ENCODE data around the gene COL12A1. TPM values are rescaled to one million over a fixed set of nuclear protein-coding genes. Genes with fewer than 3 reads are reported as not detected.
A peak's percentile ranks its signal among the peaks of the same experiment; 100 is the strongest.

The COL12A1 gene
- total RNA-seq, 1 donor, result 1,591 TPM

DNA sequence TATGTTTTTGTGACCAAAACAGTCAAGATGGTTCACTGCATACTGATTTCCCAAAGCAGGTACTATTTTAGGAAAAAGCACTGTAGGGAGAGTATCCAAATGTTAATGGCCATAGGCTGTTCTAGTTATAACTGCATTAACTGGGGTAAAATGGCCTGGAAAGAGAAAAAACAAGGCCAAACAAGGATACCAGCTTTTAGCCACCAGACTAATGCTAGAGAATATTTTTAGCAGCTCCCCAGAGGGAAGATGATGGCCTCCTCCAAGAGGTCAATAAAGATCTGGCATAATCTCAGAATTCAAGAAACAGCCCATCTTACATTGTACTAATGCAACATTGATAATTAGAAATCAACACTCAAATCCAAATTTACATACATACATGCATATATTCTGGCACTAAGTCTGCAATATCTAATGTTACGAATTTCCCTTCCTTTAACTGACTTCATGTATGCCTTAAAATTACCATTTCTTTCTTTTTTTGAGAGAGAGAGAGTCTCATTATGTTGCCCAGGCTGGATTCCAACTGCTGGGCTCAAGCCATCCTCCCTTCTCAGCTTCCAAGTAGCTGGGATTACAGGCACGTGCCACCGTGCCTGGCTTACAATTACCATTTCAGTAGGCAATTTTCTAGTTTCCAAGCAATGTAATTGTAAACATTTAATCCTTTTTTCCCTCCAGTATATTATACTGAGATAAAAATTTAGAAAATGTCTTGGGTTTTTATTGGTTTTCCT, 28.4 kb upstream of the COL12A1 start:
- H3K36me3 ChIP-seq (ENCODE audit: insufficient read depth, low read length), result peaks cover 28% of the 10 kb centered on the region
- peaks cover 4% of the 10 kb centered on the region for H3K79me2 ChIP-seq (ENCODE audit: insufficient read depth, low read length)
- TF ChIP-seq CTCF (IDR thresholded peaks at IDR 0.05; ENCODE audit: extremely low read depth, low read depth, low read length), result no peak
- no peak overlapping the region for H3K4me2 ChIP-seq (ENCODE audit: insufficient read depth, low read length)
- H2AFZ ChIP-seq (ENCODE audit: low read length), result no peak overlapping the region
- H4K20me1 ChIP-seq (ENCODE audit: insufficient read depth, low read length), result no peaks in the 10 kb centered on the region
- DNase-seq (ENCODE audit: insufficient read length, low spot score, missing footprints), result no peak
- no peaks in the 10 kb centered on the region for H3K9me3 ChIP-seq (ENCODE audit: low read depth, low read length)
- H3K4me1 ChIP-seq (ENCODE audit: insufficient read depth, low read length), result no peaks in the 10 kb centered on the region
- H3K27me3 ChIP-seq (ENCODE audit: insufficient read depth, low read length), result no peaks in the 10 kb centered on the region
- no peak overlapping the region for H3K4me3 ChIP-seq (ENCODE audit: insufficient read depth, low read length)
- H3K27ac ChIP-seq (ENCODE audit: low read depth, low read length), result no peak overlapping the region

DNA sequence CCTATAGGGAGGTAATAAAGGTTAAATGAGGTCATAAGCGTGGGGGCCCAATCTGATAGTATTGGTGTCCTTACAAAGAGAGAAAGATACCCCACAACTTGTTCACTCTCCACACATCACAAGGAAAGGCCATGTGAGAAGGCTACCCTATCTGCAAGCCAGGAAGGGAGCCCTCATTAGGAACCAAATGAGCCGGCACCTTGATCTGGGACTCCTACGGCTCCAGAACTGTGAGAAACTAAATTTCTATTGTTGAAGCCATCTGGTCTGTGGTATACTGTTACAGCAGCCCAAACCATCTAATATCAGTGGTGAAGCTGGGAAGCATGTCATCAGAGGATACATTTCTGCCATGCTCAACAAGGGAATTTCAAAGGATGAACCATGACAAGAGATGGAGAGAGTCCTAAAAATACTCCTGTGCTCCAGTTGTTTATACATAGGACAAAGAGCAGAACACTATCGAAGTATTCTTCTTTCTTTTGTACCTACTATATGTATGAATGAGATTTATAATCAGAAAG, 27.3 kb upstream of the COL12A1 start:
- no peaks in the 10 kb centered on the region for H3K4me1 ChIP-seq (ENCODE audit: insufficient read depth, low read length)
- TF ChIP-seq CTCF (IDR thresholded peaks at IDR 0.05; ENCODE audit: extremely low read depth, low read depth, low read length), result no peak
- H3K4me3 ChIP-seq (ENCODE audit: insufficient read depth, low read length), result no peak overlapping the region
- no peaks in the 10 kb centered on the region for H3K9me3 ChIP-seq (ENCODE audit: low read depth, low read length)
- H3K36me3 ChIP-seq (ENCODE audit: insufficient read depth, low read length), result peaks cover 19% of the 10 kb centered on the region
- no peak overlapping the region for H3K27ac ChIP-seq (ENCODE audit: low read depth, low read length)
- H3K27me3 ChIP-seq (ENCODE audit: insufficient read depth, low read length), result no peaks in the 10 kb centered on the region
- no peaks in the 10 kb centered on the region for H4K20me1 ChIP-seq (ENCODE audit: insufficient read depth, low read length)
- no peak overlapping the region for H2AFZ ChIP-seq (ENCODE audit: low read length)
- H3K4me2 ChIP-seq (ENCODE audit: insufficient read depth, low read length), result no peak overlapping the region
- H3K79me2 ChIP-seq (ENCODE audit: insufficient read depth, low read length), result no peaks in the 10 kb centered on the region
- no peak for DNase-seq (ENCODE audit: insufficient read length, low spot score, missing footprints)

DNA sequence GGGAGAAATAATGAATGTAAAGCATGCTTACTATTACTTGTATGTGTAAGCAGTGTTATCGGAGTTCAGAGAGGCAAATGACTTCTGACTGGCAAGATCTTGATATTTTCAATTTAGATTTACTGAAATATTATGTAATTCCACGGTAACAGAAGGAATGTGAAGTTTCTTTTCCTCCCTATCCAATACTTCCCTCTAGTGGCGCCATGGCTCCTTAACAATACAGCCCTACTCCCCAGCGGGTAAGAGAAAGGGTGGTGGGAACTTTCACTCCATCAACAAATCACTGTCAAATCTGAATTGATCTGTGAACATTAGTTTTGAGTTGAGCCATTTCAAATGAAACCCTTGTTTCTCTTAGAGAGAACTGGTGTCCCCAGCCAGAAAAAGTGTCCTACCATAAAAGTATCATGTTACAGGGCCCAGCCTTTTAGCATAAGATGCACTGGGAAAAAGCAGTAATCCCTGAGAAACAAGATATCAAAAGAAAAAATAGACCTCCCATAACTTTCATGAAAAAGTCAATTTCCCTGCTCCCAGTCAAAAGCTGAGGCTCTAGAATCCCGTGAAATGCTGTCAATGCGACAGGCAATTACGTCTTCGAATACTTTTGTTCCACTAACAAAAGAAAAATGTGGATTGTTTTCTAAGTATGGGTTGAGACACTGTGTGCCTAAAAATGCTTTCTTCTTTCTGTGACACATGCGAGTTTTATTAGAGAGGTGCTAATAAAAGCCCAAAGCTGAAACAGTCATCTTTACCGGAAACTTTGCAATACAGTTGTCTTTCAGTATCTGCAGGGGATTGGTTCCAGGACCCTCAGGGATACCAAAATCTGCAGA, 24.9 kb upstream of the COL12A1 start:
- DNase-seq (ENCODE audit: insufficient read length, low spot score, missing footprints), result peak; percentile 84
- Histone ChIP-seq H3K27ac (ENCODE audit: low read depth, low read length) (no peak overlapping the region), H3K79me2 (ENCODE audit: insufficient read depth, low read length) (no peaks in the 10 kb centered on the region), H3K27me3 (ENCODE audit: insufficient read depth, low read length) (no peaks in the 10 kb centered on the region), H3K4me3 (ENCODE audit: insufficient read depth, low read length) (no peak overlapping the region), H3K4me1 (ENCODE audit: insufficient read depth, low read length) (no peaks in the 10 kb centered on the region), H4K20me1 (ENCODE audit: insufficient read depth, low read length) (no peaks in the 10 kb centered on the region), H3K9me3 (ENCODE audit: low read depth, low read length) (no peaks in the 10 kb centered on the region), H3K4me2 (ENCODE audit: insufficient read depth, low read length) (peak overlapping the region; percentile 46), H2AFZ (ENCODE audit: low read length) (no peak overlapping the region), H3K36me3 (ENCODE audit: insufficient read depth, low read length) (no peaks in the 10 kb centered on the region)
- TF ChIP-seq CTCF (IDR thresholded peaks at IDR 0.05; ENCODE audit: extremely low read depth, low read depth, low read length), result peak; percentile 88
